RWPE2 (cell line): ENCODE measurements around the gene MFSD11.
"Not testable (repeated sequence)": the region's sequence is repeated elsewhere in the genome, so short reads cannot be mapped to it uniquely, and the experiment has no call there.

Experiments
- ATAC-seq: fragments of 200-7000 bp; cut with Tn5 transposase; 3 replicates; pipeline ENCODE4 v1.9.1; 2021; ENCODE audit warnings: low read depth
- DNase-seq: peaks from one replicate; pipeline ENCODE4 v3.0.0-alpha.2; 2020; ENCODE audit warnings: low spot score
- H3K27ac ChIP-seq: fragments of 450-650 bp; 2 replicates; pipeline ENCODE4 v1.5.1; 2017; ENCODE audit warnings: mild to moderate bottlenecking; ENCODE audit not compliant: poor library complexity, severe bottlenecking
- H3K27me3 ChIP-seq: fragments of 250-450 bp; sonication (Bioruptor Pico); 2 replicates; pipeline ENCODE4 v1.5.1; 2021; ENCODE audit warnings: mild to moderate bottlenecking, moderate library complexity; ENCODE audit not compliant: insufficient read depth, poor library complexity, severe bottlenecking
- H3K36me3 ChIP-seq: fragments of 250-450 bp; sonication (Bioruptor Pico); 2 replicates; pipeline ENCODE4 v1.5.1; 2020; ENCODE audit warnings: low read depth, mild to moderate bottlenecking, moderate library complexity
- H3K4me1 ChIP-seq: fragments of 250-450 bp; sonication (Bioruptor Pico); 2 replicates; pipeline ENCODE4 v1.5.1; 2021; ENCODE audit warnings: mild to moderate bottlenecking, moderate library complexity; ENCODE audit not compliant: insufficient read depth, poor library complexity, severe bottlenecking
- H3K4me3 ChIP-seq: fragments of 250-450 bp; sonication (Bioruptor Pico); 2 replicates; pipeline ENCODE4 v1.5.1; 2021; ENCODE audit warnings: mild to moderate bottlenecking, moderate library complexity; ENCODE audit not compliant: severe bottlenecking
- H3K9me3 ChIP-seq: fragments of 250-450 bp; sonication (Bioruptor Pico); 2 replicates; pipeline ENCODE4 v1.5.1; 2021; ENCODE audit warnings: mild to moderate bottlenecking, moderate library complexity; ENCODE audit not compliant: severe bottlenecking
- TF ChIP-seq, protein P1 (sequence below): fragments of 450-650 bp; IDR thresholded peaks from one replicate; pipeline ENCODE4 v1.5.1; 2017; ENCODE audit warnings: mild to moderate bottlenecking, moderate library complexity; ENCODE audit not compliant: poor library complexity, severe bottlenecking

MFSD11 gene

DNA sequence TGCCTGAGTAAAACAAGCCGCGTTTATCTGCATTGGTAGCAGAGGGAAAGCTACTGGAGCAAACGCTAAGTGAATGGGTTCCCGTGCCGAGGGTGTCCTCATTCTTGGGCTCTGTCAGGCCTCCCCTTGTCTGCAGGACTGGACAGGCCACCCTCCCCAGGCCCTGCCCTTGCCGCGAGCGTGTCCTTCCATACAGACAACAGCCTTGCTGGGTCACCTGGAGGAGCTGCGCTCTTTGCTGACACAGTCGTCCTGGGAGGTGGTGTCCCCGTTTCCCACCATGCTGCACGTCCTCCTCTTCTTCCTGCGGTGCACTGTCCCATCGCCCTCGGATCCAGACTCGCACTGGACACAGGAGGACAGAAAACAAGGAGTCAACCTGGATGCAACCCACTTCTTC lies 19.4 kb upstream of the MFSD11 start:
- H3K9me3 ChIP-seq, result no peaks in the 10 kb centered on the region

DNA sequence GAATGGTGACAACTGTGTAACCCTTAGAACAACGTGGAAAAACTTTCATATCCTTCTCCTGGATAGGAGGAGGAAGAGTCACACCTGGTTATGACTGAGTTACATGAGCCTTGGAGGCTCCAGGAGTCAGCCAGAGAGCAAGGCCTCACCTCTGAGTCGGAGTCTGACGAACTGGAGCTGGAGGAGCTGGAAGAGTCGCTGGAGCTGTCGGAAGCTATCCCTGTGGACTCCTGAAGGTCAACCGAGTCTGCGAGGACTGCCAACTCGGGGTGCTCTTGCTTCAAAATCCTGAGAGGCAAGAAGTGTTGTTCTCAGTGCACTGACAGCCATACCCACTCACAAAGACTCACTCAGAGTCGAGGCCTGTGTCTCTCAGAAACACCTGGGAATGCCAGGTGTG lies 17.7 kb upstream of the MFSD11 start:
- TF ChIP-seq, protein P1, sequence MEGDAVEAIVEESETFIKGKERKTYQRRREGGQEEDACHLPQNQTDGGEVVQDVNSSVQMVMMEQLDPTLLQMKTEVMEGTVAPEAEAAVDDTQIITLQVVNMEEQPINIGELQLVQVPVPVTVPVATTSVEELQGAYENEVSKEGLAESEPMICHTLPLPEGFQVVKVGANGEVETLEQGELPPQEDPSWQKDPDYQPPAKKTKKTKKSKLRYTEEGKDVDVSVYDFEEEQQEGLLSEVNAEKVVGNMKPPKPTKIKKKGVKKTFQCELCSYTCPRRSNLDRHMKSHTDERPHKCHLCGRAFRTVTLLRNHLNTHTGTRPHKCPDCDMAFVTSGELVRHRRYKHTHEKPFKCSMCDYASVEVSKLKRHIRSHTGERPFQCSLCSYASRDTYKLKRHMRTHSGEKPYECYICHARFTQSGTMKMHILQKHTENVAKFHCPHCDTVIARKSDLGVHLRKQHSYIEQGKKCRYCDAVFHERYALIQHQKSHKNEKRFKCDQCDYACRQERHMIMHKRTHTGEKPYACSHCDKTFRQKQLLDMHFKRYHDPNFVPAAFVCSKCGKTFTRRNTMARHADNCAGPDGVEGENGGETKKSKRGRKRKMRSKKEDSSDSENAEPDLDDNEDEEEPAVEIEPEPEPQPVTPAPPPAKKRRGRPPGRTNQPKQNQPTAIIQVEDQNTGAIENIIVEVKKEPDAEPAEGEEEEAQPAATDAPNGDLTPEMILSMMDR, result no peak
- no peak for ATAC-seq
- H3K9me3 ChIP-seq, result no peaks in the 10 kb centered on the region
- H3K4me3 ChIP-seq, result no peak overlapping the region
- H3K27ac ChIP-seq, result no peak overlapping the region
- H3K4me1 ChIP-seq, result peaks cover 18% of the 10 kb centered on the region
- DNase-seq, result no peak
- H3K27me3 ChIP-seq, result no peaks in the 10 kb centered on the region
- H3K36me3 ChIP-seq, result peaks cover 96% of the 10 kb centered on the region

More for the DNA sequence above, 19.4 kb upstream of the MFSD11 start:
- Histone ChIP-seq H3K27ac (no peak overlapping the region), H3K4me3 (no peak overlapping the region), H3K27me3 (no peaks in the 10 kb centered on the region), H3K36me3 (peaks cover 96% of the 10 kb centered on the region), H3K4me1 (peaks cover 12% of the 10 kb centered on the region)
- no peak for ATAC-seq
- TF ChIP-seq, protein P1, result no peak
- no peak for DNase-seq

- DNase-seq (no peak), ATAC-seq (no peak)
- Histone ChIP-seq H3K27ac (no peak overlapping the region), H3K4me1 (peaks cover 18% of the 10 kb centered on the region), H3K36me3 (peaks cover 93% of the 10 kb centered on the region), H3K27me3 (no peaks in the 10 kb centered on the region), H3K9me3 (no peaks in the 10 kb centered on the region), H3K4me3 (no peak overlapping the region)
- TF ChIP-seq, protein P1, result no peak
Observed at GRCh38 chr17:76720941-76721340, 17.0 kb upstream of the MFSD11 start.

DNA sequence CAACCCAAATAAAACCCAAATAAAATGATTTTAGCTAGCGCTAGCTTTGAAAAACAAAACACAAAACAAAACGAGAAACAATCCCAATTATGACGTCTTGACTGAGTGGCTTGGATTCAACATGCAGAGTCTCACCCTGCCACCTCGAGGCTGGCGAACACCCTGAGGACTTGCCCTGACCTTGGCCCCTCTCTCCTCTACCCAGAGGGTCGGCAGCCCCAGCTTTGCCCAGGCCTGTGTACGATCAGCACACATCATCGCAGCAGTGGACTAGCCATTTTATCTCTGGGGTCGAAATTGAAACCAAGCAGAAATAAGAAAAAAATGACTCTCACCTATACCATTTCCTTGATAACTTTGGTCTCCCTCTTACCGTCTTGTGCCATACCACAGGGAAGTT lies 16.5 kb upstream of the MFSD11 start:
- peaks cover 88% of the 10 kb centered on the region for H3K36me3 ChIP-seq

GRCh38 chr17:76722279-76722678 lies 15.6 kb upstream of the MFSD11 start:
- DNase-seq (no peak), ATAC-seq (no peak)
- Histone ChIP-seq H3K27me3 (no peaks in the 10 kb centered on the region), H3K9me3 (no peaks in the 10 kb centered on the region), H3K4me3 (no peak overlapping the region), H3K36me3 (peaks cover 79% of the 10 kb centered on the region), H3K27ac (no peak overlapping the region), H3K4me1 (peaks cover 8% of the 10 kb centered on the region)
- TF ChIP-seq, protein P1, result no peak

More for the DNA sequence above, 16.5 kb upstream of the MFSD11 start:
- no peak overlapping the region for H3K4me3 ChIP-seq
- DNase-seq (no peak), ATAC-seq (no peak)
- no peaks in the 10 kb centered on the region for H3K27me3 ChIP-seq
- TF ChIP-seq, protein P1, result no peak
- peaks cover 16% of the 10 kb centered on the region for H3K4me1 ChIP-seq
- H3K27ac ChIP-seq, result no peak overlapping the region
- no peaks in the 10 kb centered on the region for H3K9me3 ChIP-seq

- not testable (repeated sequence) for DNase-seq, H3K27me3 ChIP-seq, ATAC-seq, H3K4me3 ChIP-seq, H3K4me1 ChIP-seq, H3K9me3 ChIP-seq, H3K27ac ChIP-seq
- peaks cover 72% of the 10 kb centered on the region for H3K36me3 ChIP-seq
Observed at GRCh38 chr17:76722977-76723376, 14.9 kb upstream of the MFSD11 start.
